Heart left ventricle (tissue), 13 donors: Measurements from ENCODE around the gene IFIH1.

Experiments
- CTCF ChIP-seq, 12 donors: fragments of 200-600 bp; sonication (generic) in 4 of 12; IDR thresholded peaks; one replicate each; pipeline versions ENCODE4 v1.5.0 to v1.8.0; 2018 to 2022; ENCODE audit warnings: antibody characterized with exemption in 12 of 12, mild to moderate bottlenecking in 5 of 12
- POLR2A ChIP-seq, 2 donors: fragments of 450-650 bp; IDR thresholded peaks; one replicate each; pipeline ENCODE4 v1.6.1; 2017; ENCODE audit warnings: antibody characterized with exemption in 2 of 2, mild to moderate bottlenecking in 2 of 2, moderate library complexity in 2 of 2
- donor health status: ischemic (EF 13 %, LVEDD 7.1; RV severe dilation, severe dysfunction).
- donor health status: DM: no; HTN: yes; CAD: no.
- donor health status: DM: no; HTN: no; CAD: no.
- donor health status: ischemic (EF 25% LVEDD 6.9; RV normal size, moderate dysfunction).
- donor health status: ischemic (EF 25% LVEDD 5.7; RV mildly dilated, moderate dysfunction).
- donor health status: ischemic (EF 35%, LVEDD 5.7; RV mildly dilated, moderate dysfunction).
- donor health status: nonischemic (EF 11% LVEDD 7.7; RV severe dilation, severe dysfunction).
- donor health status: DM: yes; HTN: yes; CAD: no.
- donor health status: PGD.
- donor health status: ischemic (EF 29% LVEDD 5.4; RV normal size, mild dysfunction).
- donor health status: nonischemic (EF 23%, LVEDD 6.1; RV moderate dilation, normal function).

DNA sequence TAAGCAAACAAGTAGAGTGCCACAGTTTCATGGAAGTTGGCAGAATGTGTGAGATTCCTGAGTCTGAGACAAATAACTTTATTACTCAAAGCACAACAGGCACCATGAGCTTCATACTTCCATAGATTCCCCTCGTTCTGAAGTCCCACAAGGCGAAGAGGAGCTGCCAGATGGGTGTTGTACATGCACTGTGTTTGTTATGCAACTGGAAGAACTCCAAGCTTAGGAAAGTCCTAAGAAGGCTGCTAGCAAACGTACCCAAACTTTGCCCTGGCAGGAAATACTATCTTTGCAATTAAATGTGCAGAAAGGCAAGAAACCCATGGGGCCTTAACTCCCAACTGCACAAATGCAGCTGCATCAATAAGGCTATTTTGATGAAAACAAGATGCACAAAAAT lies 23.8 kb upstream of the IFIH1 start:
- TF ChIP-seq CTCF (IDR thresholded peaks at IDR 0.05) (no peak), POLR2A (IDR thresholded peaks at IDR 0.05) (no peak)
